Activated CD8-positive, alpha-beta memory T cell treated with anti-CD3 and anti-CD28 coated beads for 48 hours (primary cell): Measurements from ENCODE around the gene SMAP1.
"Not testable (repeated sequence)": the region's sequence is repeated elsewhere in the genome, so short reads cannot be mapped to it uniquely, and the experiment has no call there.

ENCODE experiments used
- DNase-seq, 3 experiments: peaks; one replicate each; pipeline ENCODE4 v3.0.0-alpha.2; 2020; ENCODE audit warnings: low read depth in 2 of 3, low spot score in 2 of 3

Gene SMAP1

DNA sequence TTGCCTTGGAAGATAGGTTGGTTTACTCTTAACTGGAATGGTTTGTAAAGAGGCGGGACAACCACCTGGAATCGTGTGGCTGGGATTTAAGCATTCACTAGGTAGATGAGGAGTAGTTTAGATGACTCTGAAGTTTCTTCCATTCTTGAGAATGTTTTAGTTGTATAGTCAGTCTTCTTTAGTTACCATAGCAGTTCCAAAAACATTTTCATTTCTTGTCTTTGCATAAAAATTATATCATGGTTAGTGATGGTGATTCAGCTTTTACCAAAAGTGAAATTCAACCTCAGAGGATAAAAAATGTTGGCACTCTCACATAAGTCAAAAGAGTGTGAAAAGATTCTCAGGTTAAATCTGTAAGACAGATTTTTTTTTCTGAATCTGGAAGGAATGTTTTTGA is 70.3 kb downstream of the SMAP1 start:
- DNase-seq = no peak

DNA sequence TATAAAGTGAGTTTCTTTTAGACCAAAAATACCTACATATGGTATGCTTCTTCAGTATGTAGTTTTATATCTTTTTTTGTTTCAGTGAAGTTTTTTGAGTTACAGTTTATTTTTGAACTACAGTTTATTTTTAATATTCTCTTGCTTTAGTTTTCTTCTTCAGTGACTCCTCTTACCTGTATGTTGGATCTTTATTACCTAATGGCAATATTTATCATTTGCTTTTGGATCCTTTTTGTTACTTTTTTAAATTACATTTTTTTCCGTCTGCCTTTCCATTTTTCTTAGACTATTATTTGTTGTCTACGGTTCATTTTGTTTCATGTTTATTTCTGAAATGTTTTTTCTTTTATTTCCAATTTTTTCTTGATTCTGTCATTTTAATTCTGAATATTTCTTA is 71.9 kb downstream of the SMAP1 start:
- no peak for DNase-seq

DNA sequence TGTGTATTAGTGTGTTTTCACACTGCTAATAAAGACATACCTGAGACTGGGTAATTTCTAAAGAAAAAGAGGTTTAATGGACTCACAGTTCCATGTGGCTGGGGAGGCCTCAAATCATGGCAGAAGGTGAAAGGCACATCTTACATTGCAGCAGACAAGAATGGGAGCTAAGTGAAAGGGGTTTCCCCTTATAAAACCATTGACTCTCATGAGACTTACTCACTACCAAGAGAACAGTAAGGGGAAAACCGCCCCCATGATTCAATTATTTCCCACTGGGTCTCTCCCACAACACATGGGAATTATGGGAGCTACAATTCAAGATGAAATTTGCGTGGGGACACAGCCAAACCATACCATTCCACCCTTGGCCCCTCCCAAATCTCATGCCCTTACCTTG is 73.1 kb downstream of the SMAP1 start:
- not testable (repeated sequence) for DNase-seq

DNA sequence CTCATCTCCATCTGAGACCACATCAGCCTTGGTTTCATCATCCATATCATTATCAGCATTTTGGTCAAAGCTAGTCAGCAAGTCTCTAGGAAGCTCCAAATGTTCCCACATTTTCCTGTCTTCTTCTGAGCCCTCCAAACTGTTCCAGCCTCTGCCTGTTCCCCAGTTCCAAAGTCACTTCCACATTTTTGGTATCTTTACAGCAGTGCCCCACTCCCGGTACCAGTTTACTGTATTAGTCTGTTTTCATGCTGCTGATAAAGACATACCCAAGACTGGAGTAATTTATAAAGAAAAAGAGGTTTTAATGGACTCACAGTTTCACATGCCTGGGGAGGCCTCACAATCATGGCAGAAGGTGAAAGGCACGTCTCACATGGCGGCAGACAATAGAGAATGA is 74.8 kb downstream of the SMAP1 start:
- not testable (repeated sequence) for DNase-seq

DNA sequence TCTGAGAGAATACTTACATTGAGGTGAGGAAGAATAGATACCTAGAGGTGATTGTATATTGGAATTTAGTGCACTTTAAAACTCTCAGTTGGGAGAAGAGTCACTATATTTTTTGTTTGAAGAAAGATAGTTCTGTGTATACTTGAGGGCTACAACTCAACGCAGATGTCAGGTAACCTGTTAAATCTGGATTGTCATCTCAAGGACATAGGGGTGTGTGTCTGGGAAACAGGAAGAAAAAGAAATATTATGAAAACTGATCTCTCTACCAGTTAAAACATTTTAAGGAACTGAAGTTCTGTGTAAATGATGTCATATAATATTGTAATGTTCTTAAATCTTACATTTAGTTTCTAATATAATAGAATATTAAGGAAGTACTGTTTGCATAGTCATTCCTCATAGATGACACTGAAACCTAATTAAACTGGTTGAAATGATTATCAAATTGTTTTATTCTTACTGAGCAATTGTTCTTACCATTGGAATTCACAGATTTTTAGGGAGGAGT is 86.2 kb downstream of the SMAP1 start:
- DNase-seq = no peak

DNA sequence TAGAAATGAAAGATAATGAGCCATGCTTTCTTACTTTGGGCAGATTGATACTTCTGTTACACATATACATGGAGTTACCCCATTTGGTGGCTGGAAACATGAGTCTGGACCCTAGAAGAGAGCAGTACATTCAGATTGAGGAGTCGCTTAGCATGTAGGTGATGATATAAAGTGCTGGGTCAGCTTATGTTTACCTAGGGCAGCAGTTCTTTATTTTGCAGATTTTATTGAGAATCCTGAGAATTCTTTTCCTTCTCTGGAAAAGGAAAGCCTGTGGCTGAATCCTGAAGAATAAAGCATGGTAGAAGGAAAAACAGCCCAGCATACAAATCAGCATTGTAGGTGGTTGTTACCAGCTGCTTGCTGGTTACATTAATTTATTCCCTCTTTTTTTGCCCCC is 91.2 kb downstream of the SMAP1 start:
- DNase-seq = no peak

DNA sequence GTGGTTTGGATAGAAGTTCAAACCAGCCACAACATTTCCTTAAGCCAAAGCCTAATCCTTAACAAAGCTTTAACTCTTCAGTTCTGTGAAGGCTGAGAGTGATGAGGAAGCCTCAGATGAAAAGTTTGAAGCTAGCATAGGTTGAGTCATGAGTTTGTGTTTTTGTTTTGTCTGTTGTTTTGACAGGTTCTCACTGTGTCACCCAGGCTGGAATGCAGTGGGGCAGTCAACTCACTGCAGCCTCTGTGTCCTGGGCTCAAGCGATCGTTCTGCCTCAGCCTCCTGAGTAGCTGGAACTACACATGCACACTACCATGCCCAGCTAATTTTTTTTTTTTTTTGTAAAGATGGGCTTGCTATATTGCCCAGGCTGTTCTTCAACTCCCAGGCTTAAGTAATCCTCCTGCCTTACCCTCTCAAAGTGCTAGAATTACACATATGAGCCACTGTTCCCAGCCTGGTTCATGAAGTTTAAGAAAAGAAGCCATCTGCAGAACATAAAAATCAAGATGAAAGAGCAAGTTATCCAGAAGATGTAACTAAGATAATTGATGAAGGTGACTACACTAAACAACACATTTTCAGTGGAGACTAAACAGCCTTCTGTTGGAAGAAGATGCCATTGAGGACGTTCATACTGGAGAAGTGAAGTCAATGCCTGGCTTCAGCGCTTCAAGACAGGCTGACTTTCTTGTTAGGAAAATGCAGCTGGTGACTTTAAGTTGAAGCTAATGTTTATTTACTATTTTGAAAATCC is 96.2 kb downstream of the SMAP1 start:
- DNase-seq = no peak

DNA sequence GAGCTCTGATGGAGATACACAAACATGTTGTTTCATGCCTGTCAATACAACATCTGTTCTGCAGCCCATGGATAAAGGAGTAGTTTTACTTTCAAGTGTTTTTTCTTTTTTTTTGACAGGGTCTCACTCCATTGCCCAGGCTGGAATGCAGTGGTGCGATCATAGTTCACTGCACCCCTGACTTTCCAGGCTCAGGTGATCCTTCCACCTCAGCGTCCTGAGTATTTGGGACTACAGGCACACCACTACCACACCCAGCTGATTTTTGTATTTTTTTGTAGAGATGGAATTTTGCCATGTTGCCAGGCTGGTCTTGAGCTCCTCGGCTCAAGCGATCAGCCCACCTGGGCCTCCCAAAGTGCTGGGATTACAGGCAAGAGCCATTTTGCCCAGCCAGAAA is 97.0 kb downstream of the SMAP1 start:
- no peak for DNase-seq

DNA sequence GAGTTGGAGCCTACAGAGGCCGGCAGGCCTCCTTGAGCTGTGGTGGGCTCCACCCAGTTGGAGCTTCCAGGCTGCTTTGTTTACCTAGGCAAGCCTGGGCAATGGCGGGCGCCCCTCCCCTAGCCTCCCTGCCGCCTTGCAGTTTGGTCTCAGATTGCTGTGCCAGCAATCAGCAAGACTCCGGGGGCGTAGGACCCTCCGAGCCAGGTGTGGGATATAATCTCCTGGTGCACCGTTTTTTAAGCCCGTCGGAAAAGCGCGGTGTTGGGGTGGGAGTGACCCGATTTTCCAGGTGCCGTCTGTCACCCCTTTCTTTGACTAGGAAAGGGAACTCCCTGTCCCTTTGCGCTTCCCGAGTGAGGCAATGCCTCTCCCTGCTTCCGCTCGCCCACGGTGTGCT is 103.7 kb downstream of the SMAP1 start:
- not testable (repeated sequence) for DNase-seq

DNA sequence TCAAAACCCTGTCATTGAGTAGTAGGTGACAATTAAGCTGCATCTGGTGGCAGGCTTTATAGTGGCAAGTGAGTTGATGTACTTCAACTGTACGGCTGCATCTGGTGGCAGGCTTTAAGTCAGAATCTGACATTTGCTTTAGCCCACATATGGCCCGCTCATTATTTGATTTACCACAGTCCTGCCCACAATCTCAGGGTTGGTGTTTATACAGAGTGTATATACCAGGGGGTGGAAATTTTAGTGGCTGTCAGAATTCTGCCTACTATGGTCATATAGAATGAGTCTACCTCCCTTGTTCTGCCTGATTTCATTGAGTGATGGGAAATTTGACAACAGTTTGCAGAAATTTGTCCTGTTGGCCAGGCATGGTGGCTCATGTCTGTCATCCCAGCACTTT is 112.3 kb downstream of the SMAP1 start:
- no peak for DNase-seq

DNA sequence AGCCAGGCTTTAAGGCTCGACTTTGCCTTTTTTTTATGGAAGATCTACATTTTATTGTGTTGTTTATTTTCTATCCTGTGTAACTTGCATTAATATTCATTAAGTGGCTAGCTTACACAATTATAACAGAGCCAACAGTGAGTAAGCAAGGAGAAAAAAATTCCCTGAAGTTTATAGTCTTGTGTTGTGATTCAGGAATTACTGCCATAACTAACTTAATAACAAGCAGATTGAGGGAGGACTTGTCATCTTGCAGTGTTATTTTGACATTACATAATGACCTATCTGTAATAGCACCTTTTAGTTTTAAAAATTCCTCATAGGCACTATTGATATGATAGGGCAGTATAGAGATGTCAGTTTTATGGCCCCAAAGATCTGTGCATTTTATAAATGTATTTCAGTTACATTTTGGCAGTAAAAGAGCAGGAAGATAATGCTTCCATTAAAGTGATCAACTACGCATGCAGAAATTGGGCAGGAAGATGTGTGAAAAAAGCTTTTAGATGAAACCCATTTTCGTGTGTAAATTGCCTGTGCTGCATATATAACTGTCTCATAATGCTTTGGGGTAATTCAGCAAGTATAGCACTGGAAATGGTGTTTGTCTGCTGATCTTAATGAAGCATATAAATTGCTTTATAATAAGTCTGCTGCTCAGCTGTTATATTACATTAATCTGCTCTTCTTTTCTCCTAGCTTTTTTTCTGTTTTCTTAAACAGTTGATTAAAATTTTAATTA is 123.0 kb downstream of the SMAP1 start:
- DNase-seq = no peak

DNA sequence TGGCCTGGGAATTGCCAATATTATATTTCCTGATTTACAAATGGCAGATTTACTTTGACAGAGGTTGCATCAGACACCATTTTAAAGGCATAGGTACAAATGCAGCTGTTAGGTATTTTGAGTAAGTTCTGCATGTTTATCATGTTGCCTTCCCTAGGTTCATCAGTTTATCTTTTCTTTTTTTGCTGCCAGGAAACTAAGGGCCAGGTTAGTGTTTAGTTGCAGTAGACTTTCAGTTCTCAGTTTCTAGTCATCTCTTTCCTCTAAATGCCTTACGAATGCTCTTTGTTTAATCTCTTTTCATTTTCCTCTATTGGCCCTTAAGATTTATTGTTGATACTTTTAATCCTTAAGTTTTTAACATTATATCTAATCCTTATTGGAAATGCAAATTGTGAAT is 129.9 kb downstream of the SMAP1 start:
- DNase-seq = no peak

DNA sequence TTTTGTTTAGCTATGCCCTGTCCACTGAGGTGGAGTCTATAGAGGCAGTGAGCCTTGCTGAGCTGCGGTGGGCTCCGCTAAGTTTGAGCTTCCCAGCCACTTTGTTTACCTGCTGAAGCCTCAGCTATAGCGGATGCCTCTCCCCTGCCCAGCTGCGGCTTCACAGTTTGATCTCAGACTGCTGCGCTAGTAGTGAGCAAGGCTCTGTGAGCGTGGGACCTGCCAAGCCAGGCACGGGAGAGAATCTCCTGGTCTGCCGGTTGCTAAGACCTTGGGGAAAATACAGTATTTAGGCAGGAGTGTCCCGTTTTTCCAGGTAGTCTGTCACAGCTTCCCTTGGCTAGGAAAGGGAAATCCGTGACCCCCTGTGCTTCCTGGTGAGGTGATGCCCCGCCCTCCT is 138.4 kb downstream of the SMAP1 start:
- DNase-seq = no peak

DNA sequence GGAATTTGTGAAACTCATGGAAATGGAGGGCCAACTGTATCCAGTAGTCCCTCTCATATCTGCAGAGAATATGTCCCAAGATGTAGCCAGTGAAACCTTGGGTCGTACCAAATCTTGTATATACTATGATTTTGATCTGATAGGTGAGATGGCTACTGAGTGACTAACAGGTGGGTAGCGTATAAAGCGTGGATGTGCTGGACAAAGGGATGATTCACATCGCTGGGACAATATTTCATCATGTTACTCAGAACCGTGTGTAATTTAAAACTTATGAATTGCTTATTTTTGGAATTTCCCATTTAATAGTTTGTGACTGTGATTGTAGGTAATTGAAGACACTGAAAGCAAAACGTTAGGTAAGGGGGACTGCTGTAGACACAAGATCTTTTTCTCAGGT is 144.1 kb downstream of the SMAP1 start:
- no peak for DNase-seq

DNA sequence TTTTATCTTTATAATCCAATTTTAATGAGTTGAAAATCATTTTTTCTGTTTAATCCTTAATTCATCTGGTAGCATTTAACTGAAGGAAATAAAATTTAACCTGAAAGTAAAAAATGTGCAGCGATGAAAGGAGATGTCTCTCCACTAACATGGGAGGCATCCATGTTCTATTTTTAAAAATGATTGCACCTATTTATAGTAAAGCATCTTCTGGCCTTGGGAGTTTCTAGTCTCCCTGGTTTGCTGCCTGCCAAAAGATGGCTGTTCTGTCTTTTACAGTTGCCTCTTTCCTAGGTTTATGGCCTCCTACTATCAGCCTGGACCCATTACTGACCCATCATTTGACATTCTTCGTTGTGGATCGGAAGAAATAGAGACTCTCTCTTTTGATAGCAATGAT is 146.2 kb downstream of the SMAP1 start:
- DNase-seq = no peak

DNA sequence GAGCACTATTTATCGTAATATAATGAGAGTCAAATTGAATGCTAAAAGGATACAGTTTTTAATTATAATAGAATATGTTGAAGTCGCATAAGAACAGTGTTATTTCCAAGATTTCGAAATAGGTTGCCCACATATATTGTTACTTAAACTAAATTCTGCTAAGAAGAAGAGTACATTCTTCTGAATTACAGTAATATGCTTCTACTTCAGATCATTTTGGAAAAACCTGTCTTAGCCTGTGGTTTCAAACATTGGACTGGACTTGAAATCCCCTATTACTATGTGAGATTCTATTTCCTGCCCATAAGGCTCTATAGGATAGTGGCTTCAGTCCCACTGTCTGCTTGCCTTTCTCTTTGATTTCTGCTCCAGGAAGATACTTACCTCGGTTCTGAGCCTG is 152.0 kb downstream of the SMAP1 start:
- DNase-seq = no peak

DNA sequence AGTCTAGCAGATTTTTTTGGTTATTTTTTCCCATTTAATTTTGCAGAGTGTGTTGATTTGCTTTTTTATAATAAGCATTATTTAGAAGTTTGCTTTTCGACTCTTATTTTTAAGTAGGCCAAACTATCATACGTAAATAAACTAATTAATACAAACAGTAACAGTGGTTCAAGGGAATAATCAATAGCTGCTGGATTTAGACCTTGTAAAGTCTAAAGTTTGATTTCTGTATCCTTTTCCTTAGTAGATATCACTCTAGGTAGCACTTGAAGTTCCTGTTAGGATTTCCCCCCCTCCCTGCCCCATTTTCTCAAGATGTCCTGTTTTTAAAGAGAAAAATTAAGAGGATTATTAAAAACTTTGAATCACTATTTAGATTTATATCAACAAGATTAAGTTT is 153.1 kb downstream of the SMAP1 start:
- no peak for DNase-seq

DNA sequence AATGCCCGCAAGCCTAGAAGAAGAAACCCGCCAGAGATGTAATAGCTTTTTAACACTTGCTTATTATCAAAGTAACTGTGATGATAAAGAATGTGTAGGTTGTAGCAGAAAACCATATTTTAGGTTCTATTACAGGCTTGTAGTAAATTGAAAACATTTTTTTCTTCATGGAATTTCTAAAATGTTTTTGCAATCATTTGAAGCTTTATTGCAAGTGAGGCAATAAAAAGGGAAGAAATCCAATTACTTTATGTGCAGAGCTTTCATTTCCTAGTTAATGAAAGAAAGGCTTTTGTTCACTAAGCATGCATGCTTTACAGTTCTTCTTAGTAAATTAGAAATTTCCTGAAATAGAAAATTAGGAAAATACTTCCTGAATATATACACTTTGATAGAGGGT is 154.1 kb downstream of the SMAP1 start:
- DNase-seq = no peak

DNA sequence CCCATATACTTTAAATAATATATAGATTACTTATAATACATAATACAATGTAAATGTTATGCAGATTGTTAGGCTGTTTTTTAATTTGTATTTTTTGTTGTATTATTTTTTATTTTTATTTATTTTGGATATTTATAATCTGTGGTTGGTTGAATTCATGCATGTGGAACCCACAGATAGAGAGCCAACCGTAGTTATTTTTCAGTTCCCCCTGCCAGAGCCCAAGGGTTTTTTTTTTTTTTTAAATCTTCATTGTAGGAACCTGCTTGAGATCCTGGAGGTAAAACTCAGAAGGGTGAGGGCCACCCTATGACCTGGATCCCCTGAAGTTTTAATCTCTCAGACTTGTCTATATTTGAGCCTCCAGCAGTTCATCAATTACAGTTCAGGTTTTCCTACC is 156.0 kb downstream of the SMAP1 start:
- DNase-seq = no peak

DNA sequence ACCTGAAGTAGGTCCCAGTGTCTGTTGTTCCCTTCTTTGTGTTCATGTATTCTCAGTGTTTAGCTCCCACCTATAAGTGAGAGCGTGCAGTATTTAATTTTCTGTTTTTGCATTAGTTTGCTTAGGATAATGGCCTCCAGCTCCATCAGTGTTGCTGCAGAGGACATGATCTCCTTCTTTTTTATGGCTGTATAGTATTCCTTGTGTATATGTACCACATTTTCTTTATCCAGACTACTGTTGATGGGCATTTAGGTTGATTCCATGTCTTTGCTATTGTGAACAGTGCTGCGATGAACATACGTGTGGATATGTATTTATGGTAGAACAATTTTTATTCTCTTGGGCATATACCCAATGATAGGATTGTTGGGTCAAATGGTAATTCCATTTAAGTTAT is 163.7 kb downstream of the SMAP1 start:
- DNase-seq = no peak

DNA sequence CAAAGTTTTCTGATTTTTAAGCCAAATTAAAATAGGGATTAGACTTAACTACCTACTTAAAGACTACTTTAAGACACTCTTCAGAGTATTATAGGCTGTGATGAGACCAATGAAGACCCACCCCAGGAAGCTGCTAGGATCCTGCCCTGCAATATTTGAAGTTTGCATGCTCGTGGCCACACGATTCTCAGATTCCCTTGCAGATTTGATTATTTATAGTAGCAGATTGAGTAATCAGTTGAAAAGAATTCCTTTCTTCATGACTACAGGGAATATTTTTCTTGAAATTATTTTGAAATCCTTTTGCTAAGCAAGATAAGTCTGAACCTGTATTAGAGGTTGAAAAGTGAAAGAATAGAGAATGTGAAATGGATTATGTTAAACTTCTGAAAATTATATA is 166.8 kb downstream of the SMAP1 start:
- DNase-seq = no peak

DNA sequence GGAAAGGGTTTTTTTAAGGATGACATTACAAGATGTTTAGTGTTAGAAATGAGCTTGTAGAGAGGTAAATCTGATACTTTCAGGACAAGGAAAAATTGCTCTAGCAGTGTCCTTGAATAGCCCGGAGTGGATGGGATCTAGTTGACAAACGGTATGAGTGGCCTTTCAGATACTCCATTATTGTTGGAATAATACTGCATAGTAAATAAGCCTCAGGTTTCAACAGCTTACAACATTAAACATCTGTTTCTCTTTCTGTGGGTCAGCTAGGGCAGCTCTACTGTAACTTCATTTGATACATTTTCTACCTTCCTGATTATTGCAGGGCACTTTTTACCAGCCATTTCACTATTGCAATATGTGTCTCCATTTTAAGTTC is 171.2 kb downstream of the SMAP1 start:
- no peak for DNase-seq
